Activated CD4-positive, alpha-beta T cell treated with anti-CD3 and anti-CD28 coated beads, Interleukin-2, amount 50 U/mL, for 4 hours (primary cell): ENCODE measurements around the gene KCND1.

Experiments
- DNase-seq, 2 experiments: peaks; one replicate each; pipeline ENCODE4 v3.0.0-alpha.2; 2020

The KCND1 gene

DNA sequence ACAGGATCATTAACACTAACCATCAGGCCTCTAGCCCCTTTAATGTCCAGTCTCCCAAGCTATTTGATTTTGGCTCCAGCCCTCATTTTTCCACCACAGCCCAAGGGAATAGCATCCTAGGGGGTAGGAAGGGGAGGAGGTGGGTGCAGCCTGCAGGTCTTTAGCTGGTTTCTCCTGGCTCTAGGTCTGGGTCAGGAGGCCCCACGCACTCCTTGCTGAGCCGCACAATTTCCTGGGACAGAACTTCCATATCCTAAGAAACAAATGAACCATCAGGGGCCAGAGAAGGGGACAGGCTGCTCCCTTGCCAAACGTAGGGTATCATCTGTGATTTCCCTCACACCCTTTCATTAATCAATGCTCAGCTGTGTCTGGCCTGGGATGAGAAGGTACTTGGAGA lies 2.4 kb upstream of the KCND1 start:
- DNase-seq = no peak

DNA sequence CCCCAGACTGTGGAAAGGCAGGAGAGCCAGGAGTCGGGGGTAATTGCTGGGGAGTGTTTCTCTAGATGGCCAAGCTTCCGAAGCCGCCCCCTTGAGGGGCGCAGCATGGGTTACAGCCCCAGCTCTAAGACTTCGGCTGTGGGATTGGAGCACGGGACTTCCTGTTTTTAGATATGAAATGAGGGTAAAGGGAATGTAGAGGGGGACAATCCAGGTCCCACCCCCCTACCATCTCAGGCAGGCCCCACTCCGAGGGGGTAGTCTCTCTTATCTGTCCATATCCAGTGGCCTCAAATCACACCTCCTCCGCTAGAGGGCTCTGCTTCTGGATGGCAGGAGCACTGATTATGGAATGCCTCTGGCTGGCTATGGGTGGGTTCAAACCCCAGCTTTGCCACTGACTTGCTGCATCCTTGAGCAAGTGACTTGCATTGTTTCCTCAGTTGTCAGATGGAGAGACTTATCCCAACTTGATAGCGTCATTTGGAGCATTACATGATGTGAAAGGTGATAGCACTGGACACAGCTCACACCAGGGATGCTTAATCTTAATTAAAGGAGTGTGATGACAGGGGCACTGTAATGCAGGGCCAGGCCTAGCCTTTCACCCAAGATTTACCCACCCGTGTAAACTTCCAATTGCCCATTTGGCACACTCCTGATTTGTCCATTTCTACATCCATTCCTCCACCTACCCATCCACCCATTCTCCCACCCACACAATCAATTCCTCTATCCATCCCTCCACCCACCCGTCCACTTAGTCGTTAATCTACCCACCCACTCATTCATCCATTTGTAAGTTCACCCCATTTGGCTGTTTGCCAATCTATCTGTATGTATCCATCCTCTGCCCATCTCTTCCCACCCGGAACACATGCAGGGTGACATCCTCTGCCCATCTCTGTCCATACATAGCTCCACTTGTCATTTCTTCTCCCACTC lies 848 bp upstream of the KCND1 start:
- DNase-seq = peak; percentile 20 to 21

DNA sequence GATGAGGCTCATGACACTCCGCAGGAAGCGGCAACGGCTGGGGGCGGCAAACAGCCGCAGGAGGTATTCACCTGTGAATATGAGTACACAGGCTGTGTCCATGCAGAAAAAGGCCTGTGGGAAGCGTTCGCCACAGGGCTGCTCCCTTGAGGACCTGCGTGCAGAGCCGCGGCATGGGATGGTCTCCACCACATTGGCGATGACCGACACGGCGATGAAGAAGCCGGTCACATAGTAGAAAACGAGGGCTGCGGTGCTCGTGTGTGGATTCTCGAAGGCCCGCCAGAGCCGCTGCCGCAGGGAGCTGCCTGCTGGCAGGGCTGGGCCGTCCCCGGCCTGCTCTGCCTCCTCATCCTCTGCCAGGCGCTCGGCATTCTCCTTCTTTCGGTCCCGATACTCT lies 2.2 kb downstream of the KCND1 start:
- DNase-seq = no peak

- no peak for DNase-seq
Measured at GRCh38 chrX:48968377-48968776, 3.3 kb downstream of the KCND1 start.

DNA sequence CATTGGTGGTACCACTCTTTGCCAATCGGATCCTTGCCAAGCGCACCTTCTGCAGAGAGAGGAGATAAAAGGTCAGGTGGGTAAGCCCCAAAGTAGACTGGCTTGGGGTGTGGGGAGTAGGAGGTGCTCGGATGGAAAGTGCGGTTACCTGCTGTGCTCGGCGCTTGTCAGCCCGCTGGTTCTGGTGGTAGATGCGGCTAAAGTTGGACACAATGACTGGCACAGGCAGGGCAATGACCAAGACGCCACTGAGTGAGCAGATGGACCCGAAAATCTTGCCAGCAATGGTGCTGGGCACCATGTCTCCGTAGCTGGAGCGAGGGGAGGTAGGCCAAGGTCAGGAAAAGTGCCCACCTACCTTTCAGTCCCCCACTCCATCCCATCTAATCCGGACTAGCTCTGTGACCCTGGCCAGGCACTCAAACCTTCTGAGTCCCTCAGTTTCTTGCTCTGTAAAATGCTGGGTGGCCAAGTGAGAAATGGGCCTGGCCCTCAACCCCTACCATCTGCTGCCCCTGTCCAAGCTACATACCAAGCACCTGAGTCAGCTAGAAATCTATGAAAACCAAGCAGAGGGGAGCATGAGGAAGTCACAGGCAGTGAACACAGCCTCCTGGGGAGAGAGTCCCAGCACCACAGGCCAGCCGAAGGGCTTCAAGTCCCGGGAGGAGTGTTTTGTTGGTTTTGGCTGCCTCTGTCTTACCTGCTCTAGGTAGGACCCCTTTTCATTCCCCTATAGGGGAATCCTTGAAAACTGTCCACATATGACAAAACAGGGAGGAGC lies 4.7 kb downstream of the KCND1 start:
- DNase-seq = no peak

DNA sequence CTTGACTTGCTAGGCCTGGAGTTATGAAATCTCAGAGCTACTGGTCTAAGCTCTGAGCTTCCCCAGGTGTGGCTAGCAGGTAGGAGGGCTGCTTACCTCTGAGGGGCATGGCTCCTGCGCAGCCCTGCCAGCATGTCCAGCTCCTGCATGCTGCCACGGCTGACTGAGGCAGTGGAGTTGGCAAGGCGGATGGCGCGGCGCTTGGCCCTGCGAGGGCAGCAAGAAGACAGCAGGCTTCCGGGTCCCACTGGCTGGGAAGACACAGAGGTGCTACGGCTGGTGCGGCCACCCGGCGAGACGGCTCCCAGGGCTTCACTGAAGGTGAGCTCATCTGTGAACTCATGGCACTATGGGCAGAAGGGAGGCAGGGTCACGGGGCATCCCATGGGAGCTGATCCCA lies 5.7 kb downstream of the KCND1 start:
- DNase-seq = no peak

DNA sequence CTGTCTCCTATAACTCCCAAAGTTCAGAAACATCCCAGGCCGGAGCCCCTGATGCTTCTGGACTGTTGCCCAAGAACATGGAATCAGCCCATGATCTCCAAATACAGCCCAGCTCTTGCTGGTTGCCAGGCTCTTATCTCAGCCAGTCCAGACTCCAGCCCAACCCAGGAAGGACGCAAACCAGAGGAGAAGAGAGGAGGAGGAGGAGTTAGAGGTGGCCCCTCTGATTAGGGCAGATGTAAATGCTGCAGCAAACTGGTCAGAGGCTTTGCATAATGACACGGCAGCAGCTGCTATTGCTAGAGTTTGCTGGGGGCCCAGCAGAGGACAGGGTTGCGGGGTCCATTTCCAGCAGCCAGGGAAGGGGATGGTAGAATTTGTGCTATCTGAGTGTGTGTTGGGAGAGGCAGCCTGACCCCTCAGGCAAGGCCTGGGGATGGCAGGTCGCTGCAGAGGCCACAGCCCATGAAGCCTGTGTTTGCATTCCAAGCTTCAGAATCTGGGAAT lies 10.0 kb downstream of the KCND1 start:
- no peak for DNase-seq

- no peak for DNase-seq
Measured at GRCh38 chrX:48960291-48960690, 11.4 kb downstream of the KCND1 start.

DNA sequence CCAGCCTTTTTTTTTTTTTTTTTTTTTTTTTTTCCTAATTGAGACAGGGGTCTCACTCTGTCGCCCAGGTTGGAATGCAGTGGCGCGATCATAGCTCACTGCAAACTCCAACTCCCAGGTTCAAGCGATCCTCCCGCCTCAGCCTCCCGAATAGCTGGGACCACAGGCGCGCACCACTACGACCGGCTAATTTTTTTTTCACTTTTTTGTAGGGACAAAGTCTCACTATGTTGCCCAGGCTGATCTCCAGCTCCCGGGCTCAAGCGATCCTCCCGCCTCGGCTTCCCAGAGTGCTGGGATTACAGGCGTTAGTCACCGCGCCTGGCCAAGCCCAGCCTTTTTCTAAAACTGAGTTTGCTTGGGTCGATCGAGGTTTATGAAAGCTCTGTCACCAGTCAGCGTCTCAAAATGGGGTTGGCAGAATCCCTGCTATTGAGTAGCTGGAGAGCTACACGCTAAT lies 13.0 kb downstream of the KCND1 start:
- no peak for DNase-seq

DNA sequence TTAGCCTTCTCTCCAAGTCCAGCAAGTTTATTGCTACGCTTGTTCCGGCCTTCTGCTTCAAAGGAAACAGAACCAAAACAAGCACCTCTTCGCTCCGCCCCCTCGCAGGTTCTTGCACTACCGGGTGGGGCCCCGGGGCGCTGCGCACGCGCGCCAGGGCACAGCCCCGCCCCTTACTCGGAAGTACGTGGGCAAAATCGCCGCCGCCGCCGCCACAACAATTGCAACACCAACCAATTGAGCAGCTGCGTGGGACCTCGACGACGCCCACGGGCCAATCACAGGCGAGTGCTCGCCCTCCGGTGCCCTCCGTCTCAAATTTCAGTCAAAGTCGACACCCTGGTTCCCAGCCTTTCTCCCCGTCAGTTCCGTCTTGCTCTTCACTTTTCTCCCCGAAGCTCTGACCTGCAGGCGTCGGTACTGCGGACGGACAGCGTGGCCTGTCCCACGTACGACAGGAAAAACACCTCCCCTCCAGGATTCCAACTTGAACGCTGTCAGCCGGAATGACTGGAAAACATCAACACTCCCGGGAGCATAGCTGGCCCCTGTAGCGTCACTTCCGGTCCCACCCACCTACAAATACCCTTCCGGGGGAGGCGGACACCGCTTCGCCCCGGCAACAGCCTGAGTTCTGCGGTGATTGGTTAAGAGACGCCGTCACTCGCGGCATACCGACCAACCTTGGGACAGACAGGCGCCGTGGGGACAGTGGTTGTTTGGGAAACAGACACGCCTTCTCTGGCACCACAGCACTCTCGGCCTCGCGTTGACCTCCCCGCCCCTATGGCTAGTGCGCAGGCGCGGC lies 13.6 kb downstream of the KCND1 start:
- peak; percentile 87 to 90 for DNase-seq

GRCh38 chrX:48957477-48957826 lies 14.2 kb downstream of the KCND1 start, which contains the start of gene OTUD5:
Gene OTUD5, minus strand, starts transcription at chrX:48957607. Its CDS starts 37 bp downstream, at chrX:48957570.
- peak; percentile 58 to 62 for DNase-seq

- DNase-seq = peak; percentile 46 to 59
Measured at GRCh38 chrX:48956728-48957414, 14.8 kb downstream of the KCND1 start.

GRCh38 chrX:48948589-48948988 lies 23.1 kb downstream of the KCND1 start:
- no peak for DNase-seq

GRCh38 chrX:48945517-48946348 lies 25.9 kb downstream of the KCND1 start:
- peak; percentile 31 to 34 for DNase-seq

- no peak for DNase-seq
Measured at GRCh38 chrX:48942895-48943294, 28.7 kb downstream of the KCND1 start.

DNA sequence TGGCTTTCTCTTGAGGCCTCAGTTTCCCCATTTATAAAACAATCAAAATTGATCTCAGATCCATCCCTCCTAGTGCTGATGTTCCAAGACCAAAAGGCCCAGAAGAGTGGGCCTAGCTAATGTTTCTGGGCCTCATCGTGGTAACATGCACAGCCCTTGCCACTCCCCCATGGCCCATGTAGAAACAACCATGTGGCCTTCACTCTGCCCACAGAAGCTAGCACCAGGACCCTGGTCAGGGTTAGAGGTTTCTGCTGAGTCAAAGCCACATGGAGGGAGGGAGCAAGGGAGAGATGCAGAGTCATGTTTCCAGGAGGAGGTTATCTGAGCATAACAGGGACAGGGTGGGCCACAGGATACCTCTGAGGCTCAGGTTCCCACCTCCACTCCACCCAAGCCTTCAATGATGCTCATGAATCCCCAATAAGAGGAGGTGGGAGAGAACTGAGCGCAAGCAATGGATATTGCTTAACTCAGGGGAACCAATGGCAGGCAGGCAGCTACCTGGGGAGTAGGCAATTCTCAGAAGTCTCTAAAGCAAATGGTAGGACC lies 31.2 kb downstream of the KCND1 start:
- no peak for DNase-seq

- no peak for DNase-seq
Measured at GRCh38 chrX:48939524-48940228, 32.0 kb downstream of the KCND1 start.

DNA sequence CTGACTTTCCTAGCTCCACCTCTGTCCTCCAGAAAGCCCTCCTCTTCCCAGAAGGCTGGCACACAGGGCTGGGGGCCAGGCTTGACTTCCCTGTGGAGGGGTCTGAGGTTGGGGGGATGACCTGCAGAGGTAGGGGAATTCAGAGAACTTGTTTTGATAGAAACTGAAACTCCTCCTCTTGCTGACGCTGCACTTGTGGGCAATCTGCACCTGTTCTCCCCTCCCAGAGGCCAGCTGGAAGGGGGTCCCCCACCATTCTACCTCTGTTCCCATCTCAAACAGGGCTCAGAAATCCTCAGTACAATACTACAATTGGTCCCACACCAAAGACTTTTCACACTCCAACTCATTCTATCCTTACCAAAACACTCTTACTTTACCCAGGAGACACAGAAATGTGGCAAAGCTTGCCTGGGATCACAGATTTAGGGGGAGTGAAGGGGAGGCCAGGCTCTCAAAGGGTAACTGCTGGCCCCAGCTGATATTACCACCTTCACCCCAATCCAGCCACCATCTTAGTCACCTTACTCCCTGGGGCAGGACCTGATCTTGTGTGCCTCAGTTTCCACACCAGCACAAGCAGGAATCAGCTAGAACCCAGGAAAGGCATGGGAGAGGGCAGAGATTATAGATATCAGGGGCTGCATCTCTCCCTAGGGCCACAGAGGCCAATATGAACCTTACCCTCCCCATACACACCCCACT lies 32.8 kb downstream of the KCND1 start:
- peak; percentile 47 to 48 for DNase-seq
